ENCODE data around the gene REEP6. TPM values are rescaled to one million over a fixed set of nuclear protein-coding genes. Genes with fewer than 3 reads are reported as not detected.
"Not testable (repeated sequence)": the region's sequence is repeated elsewhere in the genome, so short reads cannot be mapped to it uniquely, and the experiment has no call there.

REEP6 gene
- total RNA-seq, 1 donor from 2014 or later, result 118 TPM

DNA sequence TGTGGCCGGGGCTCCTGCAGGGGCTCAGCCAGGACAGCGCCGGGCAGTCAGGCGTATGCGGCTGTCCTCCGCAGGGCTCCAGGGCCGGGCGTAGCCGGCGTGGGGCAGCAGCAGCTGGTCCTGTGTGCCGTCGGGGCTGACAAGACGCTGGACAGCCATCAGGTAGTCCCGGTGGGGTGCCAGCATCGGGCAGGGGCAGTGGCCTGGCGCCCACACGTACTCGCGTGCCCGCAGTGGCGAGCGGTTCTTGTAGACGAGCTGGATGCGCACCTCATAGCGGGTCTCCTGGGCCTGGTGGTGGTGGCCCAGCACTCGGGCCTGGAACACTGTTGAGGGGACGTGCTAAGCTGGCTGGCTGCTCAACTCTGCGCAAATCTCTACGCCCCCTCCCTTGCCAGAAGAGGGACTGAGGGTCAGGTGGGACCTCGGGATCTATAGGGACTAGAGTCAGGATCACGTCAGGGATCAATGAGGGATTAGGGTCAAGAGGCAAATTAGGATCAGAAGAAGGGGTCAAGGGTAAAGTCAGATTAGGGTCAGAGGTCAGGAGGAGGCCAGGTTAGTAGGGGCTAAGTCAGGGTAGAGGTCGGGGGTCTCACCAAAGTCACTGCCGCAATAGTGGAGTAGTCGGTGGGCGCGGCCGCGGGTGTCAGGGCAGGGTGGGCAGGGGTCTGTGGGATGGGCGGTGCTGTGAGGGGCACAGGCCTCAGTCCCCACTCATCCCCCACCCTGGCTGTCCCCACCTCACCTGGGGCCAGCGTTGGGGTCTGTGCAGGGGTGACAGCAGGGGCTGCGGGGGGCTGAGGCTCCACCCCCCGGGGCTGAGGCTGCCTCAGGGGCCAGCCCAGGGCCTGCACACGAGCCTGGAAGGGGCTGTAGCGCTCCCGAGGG lies 15.3 kb downstream of the REEP6 start:
- ATAC-seq, result no peak
- no peak for DNase-seq (ENCODE audit: low spot score)

DNA sequence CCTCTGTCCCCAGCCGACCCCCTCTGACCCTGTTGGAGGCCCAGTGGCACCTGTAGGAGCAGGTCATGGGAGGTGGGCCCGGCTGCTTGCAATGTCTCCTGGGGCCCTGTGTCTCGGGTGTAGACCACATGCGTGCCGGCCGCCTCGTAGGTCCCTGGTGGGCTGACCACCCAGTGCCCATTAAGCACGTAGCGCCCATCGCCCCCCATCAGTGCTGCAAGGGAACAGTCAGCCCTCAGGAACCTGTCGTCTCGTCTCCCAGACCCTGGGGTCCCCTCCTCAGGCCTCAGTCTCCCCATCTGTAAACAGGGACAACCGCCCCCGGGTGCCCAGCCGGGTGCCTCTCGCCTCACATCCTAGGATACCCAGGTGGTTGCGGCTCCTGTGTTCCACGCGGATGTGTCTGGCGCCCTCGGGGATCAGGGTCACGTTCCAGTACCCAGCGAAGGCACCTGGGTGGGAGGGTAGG lies 16.2 kb downstream of the REEP6 start:
- no peak for DNase-seq (ENCODE audit: low spot score)
- ATAC-seq, result no peak

DNA sequence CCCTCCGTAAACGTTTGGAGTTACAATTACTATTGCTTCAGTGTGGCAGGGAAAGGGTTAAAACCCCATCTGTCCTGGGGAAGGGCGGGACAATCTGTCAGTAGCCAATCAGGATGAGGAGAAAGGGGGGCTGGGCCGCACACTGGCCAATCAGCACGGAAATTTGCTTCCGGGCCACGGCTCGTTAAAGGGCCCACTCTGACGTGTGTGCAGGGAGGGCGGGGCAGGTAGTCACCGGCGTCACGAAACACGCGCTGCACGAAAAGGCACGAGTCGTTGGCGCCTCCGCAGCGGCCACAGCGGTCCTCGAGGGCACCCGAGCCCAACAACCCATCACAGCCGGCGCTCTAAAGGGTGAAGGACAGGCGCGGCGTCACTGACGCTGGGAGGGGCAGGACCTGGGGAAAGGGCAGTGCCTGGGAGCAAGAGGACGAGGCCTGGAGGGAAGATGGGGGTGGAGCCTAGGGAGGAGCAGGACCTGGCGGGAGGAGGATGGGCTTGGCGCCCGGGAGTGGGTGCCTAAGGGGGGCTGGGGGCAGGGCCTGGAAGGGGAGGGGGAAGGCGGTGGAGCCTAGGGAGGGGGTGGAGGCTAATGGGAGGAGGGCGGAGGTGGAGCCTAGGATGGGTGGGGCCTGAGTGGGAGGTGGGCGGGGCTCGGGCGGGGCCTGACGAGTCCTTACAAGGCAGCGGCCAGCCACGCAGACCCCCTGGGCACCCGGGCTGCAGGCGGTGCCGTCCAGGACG lies 17.0 kb downstream of the REEP6 start:
- ATAC-seq (peak; percentile 85), DNase-seq (ENCODE audit: low spot score) (peak; percentile 87)

DNA sequence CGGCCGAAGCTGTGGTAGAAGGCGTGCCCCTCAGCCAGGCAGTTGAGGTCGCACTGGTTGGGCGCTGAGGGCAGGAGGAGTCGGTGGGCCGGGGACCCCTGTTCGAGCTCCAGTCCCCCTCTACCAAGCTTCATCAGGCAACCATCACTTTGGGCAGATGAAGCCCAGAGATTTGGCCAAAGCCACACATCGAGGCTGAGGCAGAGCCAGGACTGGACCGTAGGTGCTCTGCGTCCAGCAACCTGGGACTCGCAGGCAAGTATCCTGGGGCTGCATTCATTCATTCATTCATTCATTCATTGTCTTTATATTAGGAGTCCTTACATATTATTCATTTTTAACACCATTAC lies 17.5 kb downstream of the REEP6 start:
- DNase-seq (ENCODE audit: low spot score) (no peak), ATAC-seq (no peak)

GRCh38 chr19:1509602-1510441 lies 18.8 kb downstream of the REEP6 start:
- no peak for DNase-seq (ENCODE audit: low spot score)

GRCh38 chr19:1510442-1510806 lies 19.4 kb downstream of the REEP6 start:
- DNase-seq (ENCODE audit: low spot score) (no peak), ATAC-seq (no peak)

More at GRCh38 chr19:1509602-1510441, 18.8 kb downstream of the REEP6 start:
- no peak for ATAC-seq

- ATAC-seq, result no peak
- DNase-seq (ENCODE audit: low spot score), result no peak
These were observed 19.8 kb downstream of the REEP6 start for GRCh38 chr19:1510807-1511206.

DNA sequence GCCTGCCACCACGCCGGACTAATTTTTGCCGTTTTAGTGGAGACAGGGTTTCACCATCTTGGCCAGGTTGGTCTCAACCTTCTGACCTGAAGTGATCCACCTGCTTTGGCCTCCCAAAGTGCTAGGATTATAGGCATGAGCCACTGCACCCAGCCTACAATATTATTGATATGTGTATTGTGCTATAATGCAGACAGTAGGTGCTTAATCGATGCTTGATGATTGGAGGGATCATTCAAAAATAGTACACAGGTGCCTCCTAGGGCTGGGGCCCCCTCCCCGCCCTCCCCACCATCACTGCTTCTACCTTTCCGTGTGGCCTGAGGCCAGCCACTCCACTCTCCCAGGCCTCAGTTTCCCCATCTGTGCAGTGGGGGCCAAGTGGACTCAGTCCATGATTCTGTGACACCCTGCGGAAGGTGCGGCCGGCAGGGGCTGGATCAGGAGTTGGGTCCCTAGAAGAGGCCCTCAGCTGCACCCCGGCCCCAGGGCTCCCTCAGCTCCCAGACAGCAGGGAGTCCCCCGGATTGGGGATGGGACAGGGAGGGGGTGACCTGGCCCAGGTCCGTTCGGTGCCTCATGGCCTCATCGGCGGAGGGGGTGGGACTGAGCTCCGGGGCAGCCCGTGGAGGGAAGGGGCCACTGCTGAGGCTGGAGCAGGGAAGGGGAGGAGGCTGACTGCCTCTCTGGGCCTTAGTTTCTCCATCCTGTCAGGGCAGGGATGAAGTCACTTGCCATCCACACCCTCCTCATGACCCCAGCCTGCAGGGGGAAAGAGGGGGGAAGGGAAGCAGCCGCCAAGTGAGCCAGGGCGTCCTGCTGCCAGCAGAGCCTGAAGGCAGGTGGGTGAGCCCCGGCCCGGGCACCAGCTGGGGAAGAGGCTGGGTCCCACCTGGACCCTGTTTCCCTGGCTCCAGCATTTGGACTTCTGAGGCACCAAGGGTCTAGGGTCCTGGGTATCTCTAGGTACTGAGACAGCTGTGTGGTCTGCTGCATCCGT lies 20.6 kb downstream of the REEP6 start:
- ATAC-seq (no peak), DNase-seq (ENCODE audit: low spot score) (no peak)

- peak; percentile 63 for ATAC-seq
- DNase-seq (ENCODE audit: low spot score), result no peak
These were observed 21.9 kb downstream of the REEP6 start, which contains the start of gene ADAMTSL5 for GRCh38 chr19:1512671-1513498. ADAMTSL5 (minus strand) TSS chr19:1513019; CDS start chr19:1510943, 2,076 bp downstream.

- peak; percentile 81 for ATAC-seq
- peak; percentile 66 for DNase-seq (ENCODE audit: low spot score)
These were observed 22.7 kb downstream of the REEP6 start for GRCh38 chr19:1513499-1514294.

GRCh38 chr19:1514295-1514661 lies 23.3 kb downstream of the REEP6 start:
- ATAC-seq (no peak), DNase-seq (ENCODE audit: low spot score) (no peak)

GRCh38 chr19:1514986-1515721 lies 24.2 kb downstream of the REEP6 start:
- DNase-seq (ENCODE audit: low spot score) (no peak), ATAC-seq (no peak)

DNA sequence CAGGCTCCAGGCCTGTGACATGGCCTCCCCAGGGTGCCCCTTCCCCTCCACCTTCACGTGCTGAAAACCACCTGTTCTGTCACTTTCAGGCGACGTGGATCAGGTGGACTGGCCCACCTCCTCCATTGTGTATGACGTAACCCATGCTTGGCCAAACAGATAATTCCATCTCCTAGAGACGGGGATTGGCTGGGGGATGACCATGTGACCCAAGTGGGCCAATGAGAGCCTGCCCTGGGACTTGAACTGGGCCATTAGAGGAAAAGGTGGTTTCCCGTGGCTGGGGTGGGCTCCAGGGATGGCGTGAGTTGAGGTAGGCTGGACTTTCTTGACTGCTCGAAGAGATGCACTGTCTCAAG lies 25.4 kb downstream of the REEP6 start:
- DNase-seq (ENCODE audit: low spot score) (no peak), ATAC-seq (no peak)

GRCh38 chr19:1518471-1518870 lies 27.5 kb downstream of the REEP6 start:
- ATAC-seq (no peak), DNase-seq (ENCODE audit: low spot score) (no peak)

DNA sequence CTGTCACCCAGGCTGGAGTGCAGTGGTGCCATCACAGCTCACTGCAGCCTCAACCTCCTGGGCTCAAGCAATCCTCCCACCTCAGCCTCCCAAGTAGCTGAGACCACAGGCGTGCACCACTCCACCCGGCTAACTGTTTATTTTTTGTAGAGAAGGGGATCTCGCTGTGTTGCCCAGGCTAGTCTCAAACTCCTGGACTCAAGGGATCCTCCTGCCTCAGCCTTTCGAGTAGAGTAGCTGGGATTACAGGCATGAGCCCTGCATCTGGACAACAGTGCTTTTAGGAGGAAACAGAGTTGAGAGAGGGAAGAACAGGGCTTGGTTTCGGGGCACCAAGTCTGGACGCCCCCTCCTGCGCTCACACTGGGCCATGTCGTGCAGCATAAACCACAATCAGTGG lies 28.8 kb downstream of the REEP6 start:
- not testable (repeated sequence) for ATAC-seq; DNase-seq (ENCODE audit: low spot score)

DNA sequence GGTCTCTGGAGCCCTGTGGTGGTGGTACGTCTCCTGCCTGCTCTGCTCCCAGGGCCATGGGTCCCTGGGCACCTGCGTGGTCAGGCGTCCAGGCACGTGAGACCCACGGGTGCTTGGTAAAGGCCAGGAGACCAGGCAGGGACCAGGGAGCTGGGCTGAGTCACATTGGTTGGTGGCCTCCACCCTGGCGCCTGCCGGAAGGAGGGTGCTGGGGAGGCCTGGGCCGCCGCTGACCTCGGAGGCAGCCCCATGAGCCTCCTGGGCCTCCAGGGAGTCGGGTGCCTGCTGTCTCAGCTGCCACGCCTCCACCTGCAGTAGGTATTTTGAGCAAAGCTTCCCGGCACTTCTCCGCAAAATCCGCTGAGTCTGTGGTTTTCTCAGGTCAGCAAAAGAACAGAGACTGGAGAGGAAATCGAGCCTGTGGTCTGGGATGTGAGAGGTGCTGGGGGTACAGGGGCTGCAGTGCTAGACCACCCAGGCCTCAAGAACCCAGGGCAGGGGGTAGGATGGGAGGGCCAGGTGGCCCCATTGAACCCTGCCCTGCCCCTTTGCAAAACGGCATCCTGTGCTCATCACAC lies 29.3 kb downstream of the REEP6 start:
- no peak for DNase-seq (ENCODE audit: low spot score)
- no peak for ATAC-seq

GRCh38 chr19:1521636-1522035 lies 30.7 kb downstream of the REEP6 start:
- ATAC-seq (no peak), DNase-seq (ENCODE audit: low spot score) (no peak)
